ENCODE measurements around the gene TRIAP1. TPM values are rescaled to one million over a fixed set of nuclear protein-coding genes. Genes with fewer than 3 reads are reported as not detected.

Gene TRIAP1
- total and polyA plus RNA-seq, 2 donors (not counting 3 experiments of a cell fraction or from before 2014, with no cell fraction given) = 26.1 to 46.0 TPM

- H3K27ac ChIP-seq (ENCODE audit: insufficient read depth, low read depth, low read length) = no peak overlapping the region
- TF ChIP-seq POLR2A (IDR thresholded peaks at IDR 0.05; ENCODE audit: low read depth, low read length) = no peak
- no peak for TF ChIP-seq JUN (IDR thresholded peaks at IDR 0.05; ENCODE audit: borderline replicate concordance, insufficient read depth, insufficient read length, low read depth)
- TF ChIP-seq, protein P1, sequence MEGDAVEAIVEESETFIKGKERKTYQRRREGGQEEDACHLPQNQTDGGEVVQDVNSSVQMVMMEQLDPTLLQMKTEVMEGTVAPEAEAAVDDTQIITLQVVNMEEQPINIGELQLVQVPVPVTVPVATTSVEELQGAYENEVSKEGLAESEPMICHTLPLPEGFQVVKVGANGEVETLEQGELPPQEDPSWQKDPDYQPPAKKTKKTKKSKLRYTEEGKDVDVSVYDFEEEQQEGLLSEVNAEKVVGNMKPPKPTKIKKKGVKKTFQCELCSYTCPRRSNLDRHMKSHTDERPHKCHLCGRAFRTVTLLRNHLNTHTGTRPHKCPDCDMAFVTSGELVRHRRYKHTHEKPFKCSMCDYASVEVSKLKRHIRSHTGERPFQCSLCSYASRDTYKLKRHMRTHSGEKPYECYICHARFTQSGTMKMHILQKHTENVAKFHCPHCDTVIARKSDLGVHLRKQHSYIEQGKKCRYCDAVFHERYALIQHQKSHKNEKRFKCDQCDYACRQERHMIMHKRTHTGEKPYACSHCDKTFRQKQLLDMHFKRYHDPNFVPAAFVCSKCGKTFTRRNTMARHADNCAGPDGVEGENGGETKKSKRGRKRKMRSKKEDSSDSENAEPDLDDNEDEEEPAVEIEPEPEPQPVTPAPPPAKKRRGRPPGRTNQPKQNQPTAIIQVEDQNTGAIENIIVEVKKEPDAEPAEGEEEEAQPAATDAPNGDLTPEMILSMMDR (IDR thresholded peaks at IDR 0.05; ENCODE audit: extremely low read depth in 1 of 2, insufficient read depth in 1 of 2, low read depth in 1 of 2, low read length in 2 of 2) = no peak
- ChIA-PET POLR2A (interaction anchor here (2.8 kb wide), 1 partner anchor 29 kb away, joined by 24 read pairs; the partner anchor contains the start of gene DYNLL1), CTCF (interaction anchor here (1.1 to 3.9 kb wide), 7 partner anchors 8 to 110 kb away, joined by 3 to 29 read pairs (median 6); partner anchors contain the start of genes COX6A1 and DYNLL1)
- no peak overlapping the region for H3K4me3 ChIP-seq (replicated peaks in 1 of 3; ENCODE audit: insufficient read depth in 1 of 3, low read depth in 1 of 3, low read length in 3 of 3)
- FAIRE-seq = no peak
- intact Hi-C loops (cut with micrococcal nuclease) (no loop called here), dilution Hi-C loops (cut with MboI; ENCODE audit: extremely low pct_ligation_motif_present, low sequenced_read_pairs) (no loop called here)
- no peaks in the 10 kb centered on the region for H3K27me3 ChIP-seq (ENCODE audit: control insufficient read depth in 2 of 2, insufficient read depth in 2 of 2, low read length in 2 of 2)
- BruUV-seq (replicated peaks) = no TSS peak
- no peak overlapping the region for H2AFZ ChIP-seq (ENCODE audit: low read depth, low read length)
- peaks cover 58% of the 10 kb centered on the region for H3K79me2 ChIP-seq (ENCODE audit: control insufficient read depth, insufficient read depth, low read length)
- H3K9me1 ChIP-seq (replicated peaks; ENCODE audit: control insufficient read depth, extremely low read depth, insufficient read depth, low read length) = no peaks in the 10 kb centered on the region
- H4K20me1 ChIP-seq (replicated peaks; ENCODE audit: control insufficient read depth, extremely low read depth, insufficient read depth, low read length) = peaks cover 2% of the 10 kb centered on the region
- H3K9me3 ChIP-seq (replicated peaks; ENCODE audit: control insufficient read depth, insufficient read depth, low read length) = no peaks in the 10 kb centered on the region
- H3K36me3 ChIP-seq (ENCODE audit: control insufficient read depth in 2 of 2, extremely low read depth in 1 of 2, insufficient read depth in 2 of 2, low read length in 2 of 2) = peaks cover 25 to 26% of the 10 kb centered on the region in 2 experiments
- H3K9ac ChIP-seq (replicated peaks; ENCODE audit: extremely low read depth, insufficient read depth, low read length) = no peak overlapping the region
- H3K4me2 ChIP-seq (ENCODE audit: insufficient read depth, low read length) = no peak overlapping the region
- H3K4me1 ChIP-seq (ENCODE audit: control insufficient read depth, extremely low read depth, insufficient read depth, low read length) = peaks cover 3% of the 10 kb centered on the region
- no peak for DNase-seq (ENCODE audit: low read depth, low spot score)
Measured at GRCh38 chr12:120467439-120467838, 21.3 kb upstream of the TRIAP1 start.

- H3K4me2 ChIP-seq (ENCODE audit: insufficient read depth, low read length) = no peak overlapping the region
- peaks cover 3% of the 10 kb centered on the region for H3K4me1 ChIP-seq (ENCODE audit: control insufficient read depth, extremely low read depth, insufficient read depth, low read length)
- POLR2A ChIA-PET = no interaction called here
- TF ChIP-seq JUN (IDR thresholded peaks at IDR 0.05; ENCODE audit: borderline replicate concordance, insufficient read depth, insufficient read length, low read depth) = no peak
- TF ChIP-seq, protein P1 (IDR thresholded peaks at IDR 0.05; ENCODE audit: extremely low read depth in 1 of 2, insufficient read depth in 1 of 2, low read depth in 1 of 2, low read length in 2 of 2) = peak; percentile 36 to 55
- dilution Hi-C loops (cut with MboI; ENCODE audit: extremely low pct_ligation_motif_present, low sequenced_read_pairs) (no loop called here), intact Hi-C loops (cut with micrococcal nuclease) (loop anchor here (1.0 kb wide), 2 partner anchors 27 to 110 kb away; no protein-coding TSS in a partner anchor)
- H3K27me3 ChIP-seq (ENCODE audit: control insufficient read depth in 2 of 2, insufficient read depth in 2 of 2, low read length in 2 of 2) = no peaks in the 10 kb centered on the region
- no peaks in the 10 kb centered on the region for H3K9me3 ChIP-seq (replicated peaks; ENCODE audit: control insufficient read depth, insufficient read depth, low read length)
- H4K20me1 ChIP-seq (replicated peaks; ENCODE audit: control insufficient read depth, extremely low read depth, insufficient read depth, low read length) = peaks cover 2% of the 10 kb centered on the region
- no peak overlapping the region for H3K27ac ChIP-seq (ENCODE audit: insufficient read depth, low read depth, low read length)
- no peak overlapping the region for H3K9ac ChIP-seq (replicated peaks; ENCODE audit: extremely low read depth, insufficient read depth, low read length)
- peaks cover 59% of the 10 kb centered on the region for H3K79me2 ChIP-seq (ENCODE audit: control insufficient read depth, insufficient read depth, low read length)
- peaks cover 26 to 32% of the 10 kb centered on the region in 2 experiments for H3K36me3 ChIP-seq (ENCODE audit: control insufficient read depth in 2 of 2, extremely low read depth in 1 of 2, insufficient read depth in 2 of 2, low read length in 2 of 2)
- CTCF ChIA-PET = interaction anchor here (0.7 to 3.9 kb wide), 9 partner anchors 8 to 115 kb away, joined by 3 to 29 read pairs (median 5); partner anchors contain the start of genes COX6A1, DYNLL1 and POP5
- H2AFZ ChIP-seq (ENCODE audit: low read depth, low read length) = no peak overlapping the region
- no peaks in the 10 kb centered on the region for H3K9me1 ChIP-seq (replicated peaks; ENCODE audit: control insufficient read depth, extremely low read depth, insufficient read depth, low read length)
- no TSS peak for BruUV-seq (replicated peaks)
- FAIRE-seq = peak; percentile 78
- H3K4me3 ChIP-seq (replicated peaks in 1 of 3; ENCODE audit: insufficient read depth in 1 of 3, low read depth in 1 of 3, low read length in 3 of 3) = no peak overlapping the region
- peak; percentile 29 for DNase-seq (ENCODE audit: low read depth, low spot score)
Measured at GRCh38 chr12:120466560-120467315, 20.6 kb upstream of the TRIAP1 start.
